AG10803 (cell line): Measurements from ENCODE around the gene GNE.

ENCODE experiments used
- DNase-seq: peaks from one replicate; pipeline ENCODE4 v3.0.0; 2010; ENCODE audit warnings: low read depth
- H3K4me3 ChIP-seq: 2 replicates; pipeline ENCODE4 v1.5.1; 2011; ENCODE audit warnings: mild to moderate bottlenecking, low read length, control low read depth
- CTCF ChIP-seq: conservative IDR thresholded peaks from 2 replicates; pipeline ENCODE4 v1.5.1; 2011; ENCODE audit warnings: mild to moderate bottlenecking, low read length, control low read depth, inconsistent platforms

Gene GNE

GRCh38 chr9:36293918-36294317 lies 35.7 kb upstream of the GNE start:
- DNase-seq: no peak
- TF ChIP-seq CTCF: no peak
- no peak overlapping the region for H3K4me3 ChIP-seq

- TF ChIP-seq CTCF: no peak
- no peak overlapping the region for H3K4me3 ChIP-seq
Measured at GRCh38 chr9:36293171-36293570, 34.9 kb upstream of the GNE start.

GRCh38 chr9:36292641-36293040 lies 34.4 kb upstream of the GNE start:
- no peak overlapping the region for H3K4me3 ChIP-seq
- no peak for DNase-seq
- TF ChIP-seq CTCF: no peak

More at GRCh38 chr9:36293171-36293570, 34.9 kb upstream of the GNE start:
- no peak for DNase-seq

GRCh38 chr9:36290996-36291395 lies 32.7 kb upstream of the GNE start:
- DNase-seq: no peak
- no peak overlapping the region for H3K4me3 ChIP-seq
- TF ChIP-seq CTCF: no peak

- DNase-seq: no peak
- no peak for TF ChIP-seq CTCF
- H3K4me3 ChIP-seq: no peak overlapping the region
Measured at GRCh38 chr9:36289836-36290435, 31.7 kb upstream of the GNE start.

GRCh38 chr9:36288070-36288469 lies 29.8 kb upstream of the GNE start:
- H3K4me3 ChIP-seq: no peak overlapping the region
- no peak for DNase-seq
- TF ChIP-seq CTCF: no peak

- no peak overlapping the region for H3K4me3 ChIP-seq
- TF ChIP-seq CTCF: no peak
- no peak for DNase-seq
Measured at GRCh38 chr9:36286388-36286787, 28.1 kb upstream of the GNE start.
